HepG2 (cell line): ENCODE measurements around the gene UGGT1. TPM values are rescaled to one million over a fixed set of nuclear protein-coding genes. Genes with fewer than 3 reads are reported as not detected.

Source experiments
- DDIT3 ChIP-seq: sonication (generic); formaldehyde crosslinking; IDR thresholded peaks from 2 replicates; pipeline ENCODE4 v1.4.0; 2020; ENCODE audit warnings: mild to moderate bottlenecking, missing genetic modification reagents
- FOXP1 ChIP-seq, 2 experiments: fragments of 450-650 bp in 1 of 2; IDR thresholded peaks; 2 replicates each; pipeline ENCODE4 v1.6.1; 2017 to 2018; ENCODE audit warnings: antibody characterized with exemption in 1 of 2
- GRHL1 ChIP-seq: sonication (generic); formaldehyde crosslinking; conservative IDR thresholded peaks from 2 replicates; pipeline ENCODE4 v1.8.0; 2022; ENCODE audit warnings: missing genetic modification reagents
- HDAC6 ChIP-seq: fragments of 200-600 bp; sonication (generic); IDR thresholded peaks from 2 replicates; pipeline ENCODE4 v1.7.0; 2017; ENCODE audit warnings: mild to moderate bottlenecking, antibody characterized with exemption, low read length, low read depth
- HNRNPUL1 ChIP-seq: fragments of 200-400 bp; formaldehyde crosslinking; IDR thresholded peaks from 2 replicates; pipeline ENCODE4 v1.6.1; 2017; ENCODE audit warnings: low read depth, mild to moderate bottlenecking, low read length, moderate library complexity
- MBD4 ChIP-seq: IDR thresholded peaks from 2 replicates; pipeline ENCODE4 v1.6.1; 2012; ENCODE audit warnings: low read length, inconsistent platforms, borderline replicate concordance
- MYC ChIP-seq: sonication (generic); formaldehyde crosslinking; IDR thresholded peaks from 2 replicates; pipeline ENCODE4 v1.9.0; 2021; ENCODE audit warnings: missing genetic modification reagents, borderline replicate concordance
- NFIB ChIP-seq: sonication (generic); formaldehyde crosslinking; IDR thresholded peaks from 2 replicates; pipeline ENCODE4 v1.9.0; 2021; ENCODE audit warnings: missing genetic modification reagents, mild to moderate bottlenecking, borderline replicate concordance
- POLR2A ChIP-seq, 2 experiments: IDR thresholded peaks; 2 replicates each; pipeline ENCODE4 v1.6.1; 2011; ENCODE audit warnings: low read depth in 2 of 2, low read length in 2 of 2, mild to moderate bottlenecking in 1 of 2, moderate library complexity in 1 of 2; ENCODE audit not compliant: insufficient read depth in 1 of 2
- SALL2 ChIP-seq: sonication (generic); formaldehyde crosslinking; IDR thresholded peaks from 2 replicates; pipeline ENCODE4 v1.8.1; 2023; ENCODE audit warnings: mild to moderate bottlenecking, missing genetic modification reagents, inconsistent platforms
- SATB2 ChIP-seq: sonication (generic); formaldehyde crosslinking; IDR thresholded peaks from 2 replicates; pipeline ENCODE4 v1.5.0; 2020; ENCODE audit warnings: missing genetic modification reagents
- TBX2 ChIP-seq: sonication (generic); formaldehyde crosslinking; IDR thresholded peaks from 2 replicates; pipeline ENCODE4 v1.5.0; 2020; ENCODE audit warnings: missing genetic modification reagents, mild to moderate bottlenecking, borderline replicate concordance
- XRCC5 ChIP-seq: fragments of 200-400 bp; formaldehyde crosslinking; optimal IDR thresholded peaks from 2 replicates; pipeline ENCODE3; 2017; ENCODE audit warnings: mild to moderate bottlenecking, low read length
- ZBTB38 ChIP-seq: sonication (generic); formaldehyde crosslinking; IDR thresholded peaks from 2 replicates; pipeline ENCODE4 v1.5.1; 2020; ENCODE audit warnings: mild to moderate bottlenecking, missing genetic modification reagents
- ZBTB44 ChIP-seq: sonication (generic); formaldehyde crosslinking; IDR thresholded peaks from 2 replicates; pipeline ENCODE4 v1.4.0; 2020; ENCODE audit warnings: missing genetic modification reagents
- ZFP36L2 ChIP-seq: sonication (generic); formaldehyde crosslinking; IDR thresholded peaks from 2 replicates; pipeline ENCODE4 v1.4.0; 2020; ENCODE audit warnings: missing genetic modification reagents
- ZNF253 ChIP-seq: sonication (generic); formaldehyde crosslinking; IDR thresholded peaks from 2 replicates; pipeline ENCODE4 v1.8.0; 2022; ENCODE audit warnings: mild to moderate bottlenecking, missing genetic modification reagents, borderline replicate concordance
- ZNF563 ChIP-seq: sonication (generic); formaldehyde crosslinking; IDR thresholded peaks from 2 replicates; pipeline ENCODE4 v1.8.0; 2022; ENCODE audit warnings: mild to moderate bottlenecking, moderate library complexity, missing genetic modification reagents
- ZNF605 ChIP-seq: sonication (generic); formaldehyde crosslinking; IDR thresholded peaks from 2 replicates; pipeline ENCODE4 v1.8.0; 2022; ENCODE audit warnings: mild to moderate bottlenecking, missing genetic modification reagents
- ZNF609 ChIP-seq: sonication (generic); formaldehyde crosslinking; IDR thresholded peaks from 2 replicates; pipeline ENCODE4 v1.4.0; 2020; ENCODE audit warnings: mild to moderate bottlenecking, missing genetic modification reagents, borderline replicate concordance
- ZNF770 ChIP-seq: sonication (generic); formaldehyde crosslinking; IDR thresholded peaks from 2 replicates; pipeline ENCODE4 v1.5.0; 2020; ENCODE audit warnings: mild to moderate bottlenecking, missing genetic modification reagents
- polyA plus RNA-seq, 8 experiments: library from polyadenylated mRNA; depleted of rRNA in 3 of 8; stranded (reverse) in 7 of 8; unstranded in 1 of 8; fragments of >200 nt; fragmentation: Illumina TruSeq in 4 of 8; extraction: Trizol in 4 of 8; gene quantifications; 2 replicates each; pipeline versions ENCODE4 v1.2.1 to v1.2.3, GENCODE V29; 2011 to 2016; ENCODE audit warnings: low read depth in 4 of 8, missing spikeins in 1 of 8, mixed read lengths in 1 of 8; ENCODE audit not compliant: insufficient read depth in 1 of 8
- total RNA-seq, 5 experiments: library from RNA; depleted of rRNA; stranded (reverse); fragments of >200 nt; fragmentation: Illumina TruSeq; extraction: Trizol; gene quantifications; 2 replicates each; pipeline ENCODE4 v1.2.3, GENCODE V29; 2016; ENCODE audit warnings: low read depth in 1 of 5

Gene UGGT1
- total and polyA plus RNA-seq, 2 of the 13 experiments (the other 11 are each of a cell fraction or from before 2014, with no cell fraction given) = 35.8 to 83.2 TPM

GRCh38 chr2:128196471-128196931, 105.5 kb downstream of the UGGT1 start (continued):
- no peak for TF ChIP-seq ZNF609 (CRISPR knock-in tag)
- TF ChIP-seq ZNF253 (CRISPR knock-in tag) = no peak
- no peak for TF ChIP-seq ZFP36L2
- no peak for TF ChIP-seq ZNF770 (CRISPR knock-in tag)
- no peak for TF ChIP-seq ZNF563 (CRISPR knock-in tag)
- no peak for TF ChIP-seq DDIT3 (CRISPR knock-in tag)
- TF ChIP-seq XRCC5 = no peak
- TF ChIP-seq SALL2 = no peak
- TF ChIP-seq GRHL1 (CRISPR knock-in tag) = no peak
- TF ChIP-seq ZNF605 = 0 out of 2 replicates have a peak, but pooled peaks have one; percentile 43
- TF ChIP-seq MYC (CRISPR knock-in tag) = no peak
- TF ChIP-seq HDAC6 = no peak
- 0 out of 4 replicates have a peak, but pooled peaks of 1 of the 2 experiments have one; percentile 40 for TF ChIP-seq POLR2A (IDR thresholded peaks at IDR 0.05; ENCODE audit: insufficient read depth in 1 of 2, low read depth in 2 of 2, low read length in 2 of 2)
- TF ChIP-seq SATB2 (CRISPR knock-in tag) = no peak
- TF ChIP-seq HNRNPUL1 = no peak
- TF ChIP-seq NFIB (CRISPR knock-in tag) = no peak
- no peak for TF ChIP-seq FOXP1 (IDR thresholded peaks at IDR 0.05)
- TF ChIP-seq FOXP1 (CRISPR knock-in tag; IDR thresholded peaks at IDR 0.05) = no peak
- TF ChIP-seq TBX2 (CRISPR knock-in tag) = 0 out of 2 replicates have a peak, but pooled peaks have one; percentile 30
- no peak for TF ChIP-seq ZBTB44 (CRISPR knock-in tag)
- TF ChIP-seq ZBTB38 (CRISPR knock-in tag) = no peak
- no peak for TF ChIP-seq MBD4
